ENCODE results near the gene KIF13A. TPM values are rescaled to one million over a fixed set of nuclear protein-coding genes. Genes with fewer than 3 reads are reported as not detected.

KIF13A gene
- total and polyA plus RNA-seq, 10 of the 15 experiments (the other 5 are each of a cell fraction or from before 2014, with no cell fraction given), result 0.02 to 0.26 (median 0.13) TPM; not detected in 2

DNA sequence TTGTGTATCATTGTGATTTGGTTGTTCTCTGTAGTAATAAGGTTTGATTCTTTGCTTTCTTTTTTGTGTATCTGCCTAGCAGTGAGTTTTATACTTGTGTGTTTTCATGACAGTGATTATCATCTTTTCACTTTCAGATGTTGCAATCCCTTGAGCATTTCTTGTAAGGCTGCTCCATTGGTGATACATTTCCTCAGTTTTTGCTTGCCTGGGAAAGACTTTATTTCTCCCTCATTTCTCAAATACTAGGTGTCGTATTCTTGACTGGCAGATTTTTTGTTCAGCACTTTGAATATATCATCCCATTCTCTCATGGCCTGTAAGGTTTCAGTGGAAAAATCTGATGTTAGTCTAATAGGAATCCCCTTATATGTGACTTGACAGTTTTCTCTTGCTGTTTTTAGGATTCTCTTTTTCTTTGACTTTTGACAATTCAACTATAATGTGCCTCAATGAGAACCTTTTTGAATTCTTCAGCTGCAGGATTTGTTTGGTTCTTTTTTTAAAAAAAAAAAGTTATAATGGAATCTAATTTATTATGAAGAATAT lies 249.7 kb downstream of the KIF13A start:
- H3K4me1 ChIP-seq (ENCODE audit: control insufficient read depth, insufficient read depth, low read length), result no peaks in the 10 kb centered on the region
- no peak overlapping the region for H3K4me3 ChIP-seq
- H3K79me2 ChIP-seq (ENCODE audit: control insufficient read depth, insufficient read depth, low read length), result no peaks in the 10 kb centered on the region
- H3K4me2 ChIP-seq (ENCODE audit: control insufficient read depth, insufficient read depth), result no peak overlapping the region
- no peaks in the 10 kb centered on the region for H4K20me1 ChIP-seq (ENCODE audit: control insufficient read depth, insufficient read depth)
- H3K9ac ChIP-seq (ENCODE audit: control insufficient read depth, insufficient read depth, low read length), result no peak overlapping the region
- SMC1A ChIA-PET (ENCODE audit: uncharacterized antibody, unreplicated experiment), result no interaction called here
- in situ Hi-C loops (cut with MboI), result no loop called here
- no peak overlapping the region for H2AFZ ChIP-seq (ENCODE audit: control insufficient read depth, low read depth, low read length)
- RAD21 ChIA-PET (ENCODE audit: unreplicated experiment), result no interaction called here
- H3K27me3 ChIP-seq (replicated peaks in 1 of 2; ENCODE audit: control insufficient read depth in 2 of 2, insufficient read depth in 2 of 2, low read length in 1 of 2), result no peaks in the 10 kb centered on the region
- DNase-seq (ENCODE audit: low read depth, low spot score) (no peak), ATAC-seq (no peak), FAIRE-seq (no peak)
- 57% methylated on average over 1 of the region's 1 CpG for WGBS (ENCODE audit: insufficient coverage, insufficient replicate concordance, low lambda C conversion rate, missing lambda C conversion rate)
- CTCF ChIA-PET, result no interaction called here
- no peaks in the 10 kb centered on the region for H3K36me3 ChIP-seq (ENCODE audit: control insufficient read depth in 2 of 2, insufficient read depth in 2 of 2, low read length in 1 of 2)
- no peak overlapping the region for H3K27ac ChIP-seq (ENCODE audit: control insufficient read depth, insufficient read depth)
- H3K9me3 ChIP-seq (replicated peaks; ENCODE audit: control insufficient read depth, insufficient read depth, low read length), result peaks cover 4% of the 10 kb centered on the region; the same call in 2 of the 3 replicates
- POLR2A ChIA-PET, result no interaction called here
- no peak for TF ChIP-seq RAD51 (IDR thresholded peaks at IDR 0.05)
- no peak for TF ChIP-seq GATAD2B (conservative IDR thresholded peaks at IDR 0.05; ENCODE audit: low read depth)
- TF ChIP-seq CHD1 (IDR thresholded peaks at IDR 0.05; ENCODE audit: low read depth, low read length), result no peak
- TF ChIP-seq MYB (IDR thresholded peaks at IDR 0.05; ENCODE audit: borderline replicate concordance, low read depth, low read length), result no peak
- TF ChIP-seq, protein P1, sequence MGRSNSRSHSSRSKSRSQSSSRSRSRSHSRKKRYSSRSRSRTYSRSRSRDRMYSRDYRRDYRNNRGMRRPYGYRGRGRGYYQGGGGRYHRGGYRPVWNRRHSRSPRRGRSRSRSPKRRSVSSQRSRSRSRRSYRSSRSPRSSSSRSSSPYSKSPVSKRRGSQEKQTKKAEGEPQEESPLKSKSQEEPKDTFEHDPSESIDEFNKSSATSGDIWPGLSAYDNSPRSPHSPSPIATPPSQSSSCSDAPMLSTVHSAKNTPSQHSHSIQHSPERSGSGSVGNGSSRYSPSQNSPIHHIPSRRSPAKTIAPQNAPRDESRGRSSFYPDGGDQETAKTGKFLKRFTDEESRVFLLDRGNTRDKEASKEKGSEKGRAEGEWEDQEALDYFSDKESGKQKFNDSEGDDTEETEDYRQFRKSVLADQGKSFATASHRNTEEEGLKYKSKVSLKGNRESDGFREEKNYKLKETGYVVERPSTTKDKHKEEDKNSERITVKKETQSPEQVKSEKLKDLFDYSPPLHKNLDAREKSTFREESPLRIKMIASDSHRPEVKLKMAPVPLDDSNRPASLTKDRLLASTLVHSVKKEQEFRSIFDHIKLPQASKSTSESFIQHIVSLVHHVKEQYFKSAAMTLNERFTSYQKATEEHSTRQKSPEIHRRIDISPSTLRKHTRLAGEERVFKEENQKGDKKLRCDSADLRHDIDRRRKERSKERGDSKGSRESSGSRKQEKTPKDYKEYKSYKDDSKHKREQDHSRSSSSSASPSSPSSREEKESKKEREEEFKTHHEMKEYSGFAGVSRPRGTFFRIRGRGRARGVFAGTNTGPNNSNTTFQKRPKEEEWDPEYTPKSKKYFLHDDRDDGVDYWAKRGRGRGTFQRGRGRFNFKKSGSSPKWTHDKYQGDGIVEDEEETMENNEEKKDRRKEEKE (IDR thresholded peaks at IDR 0.05), result no peak
- no peak for TF ChIP-seq DPF2 (IDR thresholded peaks at IDR 0.05)
- TF ChIP-seq YBX1 (IDR thresholded peaks at IDR 0.05), result no peak
- TF ChIP-seq BACH1 (IDR thresholded peaks at IDR 0.05; ENCODE audit: borderline replicate concordance), result no peak
- no peak for TF ChIP-seq IKZF2 (IDR thresholded peaks at IDR 0.05)
- TF ChIP-seq TARDBP (IDR thresholded peaks at IDR 0.05; ENCODE audit: borderline replicate concordance), result no peak
- TF ChIP-seq NFIC (IDR thresholded peaks at IDR 0.05; ENCODE audit: low read depth, low read length), result no peak
- no peak for TF ChIP-seq FOXM1 (IDR thresholded peaks at IDR 0.05; ENCODE audit: low read depth, low read length)
- no peak for TF ChIP-seq HDAC2 (IDR thresholded peaks at IDR 0.05)
- TF ChIP-seq NFXL1 (IDR thresholded peaks at IDR 0.05; ENCODE audit: borderline replicate concordance), result no peak
- no peak for TF ChIP-seq SP1 (IDR thresholded peaks at IDR 0.05; ENCODE audit: low read depth, low read length)
- TF ChIP-seq BMI1 (IDR thresholded peaks at IDR 0.05; ENCODE audit: borderline replicate concordance), result no peak
- TF ChIP-seq, protein P2, sequence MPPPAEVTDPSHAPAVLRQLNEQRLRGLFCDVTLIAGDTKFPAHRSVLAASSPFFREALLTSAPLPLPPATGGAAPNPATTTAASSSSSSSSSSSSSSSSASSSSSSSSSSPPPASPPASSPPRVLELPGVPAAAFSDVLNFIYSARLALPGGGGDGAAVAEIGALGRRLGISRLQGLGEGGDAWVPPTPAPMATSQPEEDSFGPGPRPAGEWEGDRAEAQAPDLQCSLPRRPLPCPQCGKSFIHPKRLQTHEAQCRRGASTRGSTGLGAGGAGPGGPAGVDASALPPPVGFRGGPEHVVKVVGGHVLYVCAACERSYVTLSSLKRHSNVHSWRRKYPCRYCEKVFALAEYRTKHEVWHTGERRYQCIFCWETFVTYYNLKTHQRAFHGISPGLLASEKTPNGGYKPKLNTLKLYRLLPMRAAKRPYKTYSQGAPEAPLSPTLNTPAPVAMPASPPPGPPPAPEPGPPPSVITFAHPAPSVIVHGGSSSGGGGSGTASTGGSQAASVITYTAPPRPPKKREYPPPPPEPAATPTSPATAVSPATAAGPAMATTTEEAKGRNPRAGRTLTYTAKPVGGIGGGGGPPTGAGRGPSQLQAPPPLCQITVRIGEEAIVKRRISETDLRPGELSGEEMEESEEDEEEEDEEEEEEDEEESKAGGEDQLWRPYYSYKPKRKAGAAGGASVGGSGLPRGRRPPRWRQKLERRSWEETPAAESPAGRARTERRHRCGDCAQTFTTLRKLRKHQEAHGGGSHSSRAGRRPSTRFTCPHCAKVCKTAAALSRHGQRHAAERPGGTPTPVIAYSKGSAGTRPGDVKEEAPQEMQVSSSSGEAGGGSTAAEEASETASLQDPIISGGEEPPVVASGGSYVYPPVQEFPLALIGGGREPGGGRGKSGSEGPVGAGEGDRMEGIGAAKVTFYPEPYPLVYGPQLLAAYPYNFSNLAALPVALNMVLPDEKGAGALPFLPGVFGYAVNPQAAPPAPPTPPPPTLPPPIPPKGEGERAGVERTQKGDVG (CRISPR knock-in tag; IDR thresholded peaks at IDR 0.05), result no peak
- intact Hi-C loops (cut with micrococcal nuclease; ENCODE audit: unreplicated experiment), result no loop called here
- no TSS peak for BruUV-seq (replicated peaks)

Measured in GM12878 (cell line).